NOMO-1 treated with dmso at 0.1 percent for 144 hours (cell line): ENCODE measurements around the gene SMAD2.
"Not testable (repeated sequence)": the region's sequence is repeated elsewhere in the genome, so short reads cannot be mapped to it uniquely, and the experiment has no call there.

Experiments
- DNase-seq: peaks from one replicate; lab custom pipeline; 2025; ENCODE audit not compliant: unreplicated experiment; lab: John Stamatoyannopoulos, UW

The SMAD2 gene

GRCh38 chr18:47846431-47846830 lies 84.0 kb downstream of the SMAD2 start:
- DNase-seq = no peak

GRCh38 chr18:47844828-47845498 lies 85.5 kb downstream of the SMAD2 start:
- no peak for DNase-seq

GRCh38 chr18:47842836-47843235 lies 87.6 kb downstream of the SMAD2 start:
- no peak for DNase-seq

GRCh38 chr18:47838396-47838795 lies 92.1 kb downstream of the SMAD2 start:
- DNase-seq = no peak

GRCh38 chr18:47832348-47832747 lies 98.1 kb downstream of the SMAD2 start:
- no peak for DNase-seq

GRCh38 chr18:47831351-47831750 lies 99.1 kb downstream of the SMAD2 start:
- no peak for DNase-seq

- no peak for DNase-seq
These were observed 99.7 kb downstream of the SMAD2 start for GRCh38 chr18:47830772-47831171.

- DNase-seq = no peak
These were observed 100.6 kb downstream of the SMAD2 start for GRCh38 chr18:47829831-47830230.

GRCh38 chr18:47828031-47828430 lies 102.4 kb downstream of the SMAD2 start:
- not testable (repeated sequence) for DNase-seq

GRCh38 chr18:47826157-47827074 lies 104.0 kb downstream of the SMAD2 start:
- DNase-seq = no peak

GRCh38 chr18:47821314-47821713 lies 109.1 kb downstream of the SMAD2 start:
- no peak for DNase-seq

GRCh38 chr18:47817795-47818077 lies 112.7 kb downstream of the SMAD2 start:
- no peak for DNase-seq

GRCh38 chr18:47817017-47817794 lies 113.3 kb downstream of the SMAD2 start:
- DNase-seq = no peak

GRCh38 chr18:47815486-47816270 lies 114.8 kb downstream of the SMAD2 start:
- DNase-seq = no peak

GRCh38 chr18:47809420-47809819 lies 121.0 kb downstream of the SMAD2 start:
- DNase-seq = no peak

- DNase-seq = no peak
These were observed 127.7 kb downstream of the SMAD2 start for GRCh38 chr18:47802802-47803201.

- no peak for DNase-seq
These were observed 128.6 kb downstream of the SMAD2 start for GRCh38 chr18:47801817-47802216.

GRCh38 chr18:47800756-47801155 lies 129.7 kb downstream of the SMAD2 start:
- no peak for DNase-seq

- DNase-seq = no peak
These were observed 130.2 kb downstream of the SMAD2 start for GRCh38 chr18:47800248-47800647.

GRCh38 chr18:47799376-47799775 lies 131.1 kb downstream of the SMAD2 start:
- no peak for DNase-seq

- DNase-seq = no peak
These were observed 132.1 kb downstream of the SMAD2 start for GRCh38 chr18:47798366-47798765.
